HG03378 (cell line): ENCODE data around the gene ACSS1.

Experiments
- ATAC-seq: cut with Tn5 transposase; IDR thresholded peaks from one replicate; pipeline ENCODE4 v1.9.1; 2021; ENCODE audit warnings: mild to moderate bottlenecking, moderate library complexity; ENCODE audit not compliant: unreplicated experiment

Gene ACSS1

DNA sequence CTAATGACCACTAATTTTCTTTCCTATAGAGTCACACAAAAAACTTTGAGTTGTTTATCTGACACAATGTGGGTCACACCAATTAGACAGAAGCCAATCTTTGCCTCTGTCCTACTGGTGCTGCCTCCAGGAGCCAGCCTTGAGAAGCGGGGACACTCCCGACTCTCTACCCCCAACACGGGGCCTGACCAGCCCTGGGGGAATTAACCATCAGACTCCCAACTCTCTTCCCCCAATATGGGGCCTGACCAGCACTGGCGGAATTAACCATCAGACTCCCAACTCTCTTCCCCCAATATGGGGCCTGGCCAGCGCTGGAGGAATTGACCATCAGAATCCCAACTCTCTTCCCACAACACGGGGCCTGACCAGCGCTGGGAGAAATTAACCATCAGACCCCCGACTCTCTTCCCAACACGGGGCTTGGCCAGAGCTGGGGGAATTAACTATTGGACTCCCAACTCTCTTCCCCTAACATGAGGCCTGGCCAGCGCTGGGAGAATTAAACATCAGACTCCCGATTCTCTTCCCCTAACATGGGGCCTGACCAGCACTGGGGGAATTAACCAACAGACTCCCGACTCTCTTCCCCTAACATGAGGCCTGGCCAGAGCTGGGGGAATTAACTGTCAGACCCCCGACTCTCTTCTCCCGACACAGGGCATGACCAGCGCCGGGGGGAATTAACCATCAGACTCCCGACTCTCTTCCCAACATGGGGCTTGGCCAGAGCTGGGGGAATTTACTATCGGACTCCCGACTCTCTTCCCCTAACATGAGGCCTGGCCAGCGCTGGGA lies 96.4 kb downstream of the ACSS1 start:
- no peak for ATAC-seq

DNA sequence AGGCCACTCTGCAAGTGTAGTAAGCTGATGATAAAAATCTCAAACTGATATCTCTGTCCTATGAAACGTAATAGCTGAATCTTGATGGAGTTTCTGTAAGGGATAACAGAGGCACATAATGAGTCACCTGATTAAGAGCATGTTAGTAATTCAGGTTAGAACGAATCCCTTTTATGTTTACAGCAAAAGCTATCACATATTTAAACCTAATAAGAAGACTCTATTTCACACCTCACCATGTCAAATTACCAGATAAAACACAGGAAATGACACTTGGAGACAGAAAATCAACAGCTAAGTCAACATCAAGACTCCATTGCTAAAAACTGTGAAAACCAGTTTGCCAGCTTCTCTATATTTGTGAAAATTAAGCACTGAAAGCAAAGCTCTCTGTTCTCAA lies 97.1 kb downstream of the ACSS1 start:
- ATAC-seq = no peak

DNA sequence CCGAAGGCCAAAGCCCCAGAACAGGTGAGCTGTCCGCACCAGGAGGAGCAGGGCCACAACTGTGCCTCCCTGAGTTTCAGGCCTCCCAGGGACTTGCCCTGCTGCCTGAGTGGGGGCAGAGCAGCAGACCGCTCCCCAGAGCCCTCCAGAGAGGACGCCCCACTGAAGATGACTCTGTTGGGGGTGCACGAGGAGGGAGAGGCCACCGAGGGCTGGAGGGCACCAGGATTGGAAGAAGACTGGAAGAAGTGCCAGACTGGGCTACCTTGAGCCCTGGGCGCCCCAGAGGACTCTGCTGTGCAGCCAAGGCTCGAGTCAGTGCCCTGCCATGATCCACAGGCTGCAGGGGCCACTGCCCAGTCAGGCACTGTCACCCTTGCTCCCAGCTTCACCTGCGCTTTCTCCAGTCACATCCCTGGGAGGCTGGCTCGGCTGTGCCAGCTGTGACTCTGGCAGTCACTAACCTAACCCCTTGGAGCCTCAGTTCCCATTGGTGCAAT lies 97.6 kb downstream of the ACSS1 start:
- ATAC-seq = no peak

DNA sequence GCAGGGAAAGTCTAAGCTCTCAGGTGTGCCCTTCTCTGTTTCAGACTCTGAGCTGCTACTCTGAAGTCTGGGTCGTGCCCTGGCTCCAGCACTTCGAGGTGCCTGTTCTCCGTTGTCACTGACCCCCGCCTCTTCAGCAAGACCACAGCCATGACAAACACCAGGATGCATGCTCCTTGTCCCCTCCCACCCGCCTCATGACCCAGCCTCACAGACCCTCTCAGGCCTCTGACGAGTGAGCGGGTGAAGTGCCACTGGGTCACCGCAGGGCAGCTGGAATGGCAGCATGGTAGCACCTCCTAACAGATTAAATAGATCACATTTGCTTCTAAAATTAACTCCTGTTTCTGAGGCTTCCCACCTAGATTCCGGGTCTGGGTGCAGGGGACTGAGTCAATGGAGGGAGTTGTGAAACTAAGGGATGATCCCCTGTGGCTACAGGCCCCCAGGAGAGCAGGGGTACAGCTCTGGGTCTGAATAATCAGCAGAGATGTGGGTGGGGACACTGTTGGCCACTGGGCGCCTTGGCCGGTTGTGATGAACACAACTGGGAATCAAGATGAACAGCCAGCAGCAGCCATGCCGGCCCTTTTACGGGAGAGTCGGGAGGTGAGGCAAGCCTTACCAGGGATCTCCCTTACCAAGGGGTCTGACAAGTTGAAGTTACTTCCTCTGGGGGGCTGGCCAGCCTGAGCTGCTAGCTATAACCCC lies 98.2 kb downstream of the ACSS1 start:
- ATAC-seq = no peak

DNA sequence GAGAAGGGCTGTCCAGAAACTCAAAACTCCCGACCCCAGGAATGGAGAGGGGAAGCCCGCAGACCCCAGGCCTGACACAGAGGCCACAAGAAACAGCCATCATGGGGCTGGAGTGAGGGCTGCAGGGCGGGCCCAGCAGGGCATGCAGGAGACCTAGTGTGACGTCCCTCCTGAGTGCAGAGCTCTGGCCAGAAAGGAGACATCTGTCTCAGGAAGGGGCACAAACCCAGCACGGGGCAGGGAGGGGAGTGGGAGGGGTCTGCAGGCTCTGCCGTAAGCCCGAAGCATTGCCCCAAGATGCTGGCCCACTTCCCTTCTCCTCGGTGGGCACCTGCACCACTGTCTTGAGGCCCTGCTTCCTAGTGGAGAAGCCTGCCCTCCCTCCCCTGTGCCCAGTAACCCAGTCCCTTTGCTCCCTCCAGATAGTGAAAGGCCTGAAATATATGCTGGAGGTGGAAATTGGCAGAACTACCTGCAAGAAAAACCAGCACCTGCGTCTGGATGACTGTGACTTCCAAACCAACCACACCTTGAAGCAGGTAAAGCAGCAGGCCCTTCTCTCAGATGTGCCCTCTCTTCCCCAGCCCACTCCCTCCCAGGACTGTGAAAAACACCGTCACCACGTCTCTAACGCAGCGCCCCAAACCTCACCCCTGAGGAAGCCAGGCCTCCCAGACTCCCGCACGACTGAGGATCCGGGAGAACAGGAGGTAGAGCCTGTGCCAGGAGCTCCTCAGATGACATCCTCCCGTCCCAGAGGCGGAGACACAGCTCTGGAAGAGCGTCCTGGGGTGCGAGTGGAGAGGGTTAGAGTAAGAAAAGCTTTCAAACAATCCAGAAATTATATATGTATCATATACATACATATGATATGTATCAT lies 99.2 kb downstream of the ACSS1 start:
- no peak for ATAC-seq

DNA sequence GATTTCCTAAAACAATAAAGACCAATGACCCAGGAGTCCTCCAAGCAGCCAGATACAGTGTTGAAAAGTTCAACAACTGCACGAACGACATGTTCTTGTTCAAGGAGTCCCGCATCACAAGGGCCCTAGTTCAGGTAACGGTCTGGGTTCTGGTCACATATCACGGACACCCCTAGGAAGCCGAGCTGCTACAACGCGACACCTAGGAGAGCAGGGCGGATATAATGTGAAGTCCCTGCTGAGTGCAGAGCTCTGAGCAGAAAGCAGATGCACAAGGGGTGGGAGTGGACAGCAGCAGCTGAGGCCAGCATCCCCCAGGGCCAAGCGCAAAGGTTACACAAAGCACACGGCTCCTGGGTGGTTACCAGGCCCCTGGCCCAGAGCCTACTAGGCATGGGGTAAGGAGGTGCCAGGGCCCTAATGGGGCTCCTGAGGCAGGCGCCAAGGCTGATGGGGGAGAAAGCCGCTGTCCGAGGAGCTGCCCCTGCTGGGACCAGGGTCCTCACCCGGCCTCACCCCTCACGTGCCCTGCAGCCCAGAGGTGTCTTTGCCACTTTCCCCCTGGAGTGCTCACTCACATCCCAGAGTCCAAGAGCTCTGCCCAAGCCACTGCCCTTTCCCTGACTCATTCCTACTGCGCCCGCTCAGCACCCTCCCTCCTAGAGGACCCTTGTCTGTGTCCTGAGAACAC lies 100.5 kb downstream of the ACSS1 start:
- ATAC-seq = no peak
